GM23338 (cell line): ENCODE measurements around the gene GBE1. TPM values are rescaled to one million over a fixed set of nuclear protein-coding genes. Genes with fewer than 3 reads are reported as not detected.

Experiments
- ATAC-seq: fragments of 200-7000 bp; cut with Tn5 transposase; 3 replicates; pipeline ENCODE4 v1.9.1; 2020
- DNase-seq: peaks from one replicate; pipeline ENCODE4 v3.0.0-alpha.2; 2015; ENCODE audit warnings: low spot score
- H2AFZ ChIP-seq: fragments of 200-600 bp; sonication (generic); 2 replicates; pipeline ENCODE4 v1.8.0; 2016; ENCODE audit warnings: antibody characterized with exemption, mild to moderate bottlenecking, moderate library complexity
- H3F3A ChIP-seq: fragments of 200-600 bp; sonication (generic); replicated peaks from 2 replicates; pipeline ENCODE4 v1.8.0; 2017; ENCODE audit warnings: antibody characterized with exemption, mixed run types, low read depth
- H3K27ac ChIP-seq: fragments of 200-600 bp; sonication (generic); 2 replicates; pipeline ENCODE4 v1.6.1; 2016; ENCODE audit warnings: low read depth
- H3K27me3 ChIP-seq: fragments of 200-600 bp; sonication (generic); 2 replicates; pipeline ENCODE4 v1.8.0; 2016; ENCODE audit warnings: mild to moderate bottlenecking, mixed run types, moderate library complexity; ENCODE audit not compliant: insufficient read depth
- H3K36me3 ChIP-seq: fragments of 200-600 bp; sonication (generic); 2 replicates; pipeline ENCODE4 v1.8.0; 2016; ENCODE audit warnings: mild to moderate bottlenecking; ENCODE audit not compliant: insufficient read depth
- H3K4me1 ChIP-seq: fragments of 200-600 bp; sonication (generic); 2 replicates; pipeline ENCODE4 v1.8.0; 2016; ENCODE audit warnings: mild to moderate bottlenecking, moderate library complexity; ENCODE audit not compliant: insufficient read depth
- H3K4me2 ChIP-seq: fragments of 200-600 bp; sonication (generic); 2 replicates; pipeline ENCODE4 v1.7.1; 2017; ENCODE audit warnings: mixed run types
- H3K4me3 ChIP-seq: fragments of 200-600 bp; sonication (generic); 2 replicates; pipeline ENCODE4 v1.6.1; 2016; ENCODE audit warnings: mixed run types
- H3K79me2 ChIP-seq: fragments of 200-600 bp; sonication (generic); replicated peaks from 2 replicates; pipeline ENCODE4 v1.8.0; 2017; ENCODE audit warnings: mild to moderate bottlenecking; ENCODE audit not compliant: insufficient read depth
- H3K9me2 ChIP-seq: fragments of 200-600 bp; sonication (generic); 2 replicates; pipeline ENCODE4 v1.8.0; 2017; ENCODE audit not compliant: insufficient read depth
- H4K20me1 ChIP-seq: fragments of 200-600 bp; sonication (generic); replicated peaks from 2 replicates; pipeline ENCODE4 v1.8.0; 2017; ENCODE audit warnings: mild to moderate bottlenecking; ENCODE audit not compliant: insufficient read depth
- H3K27ac Mint-ChIP-seq: 2 replicates; pipeline ENCODE4 v1.8.0; 2020; ENCODE audit warnings: inconsistent platforms, mild to moderate bottlenecking, moderate library complexity, mixed read lengths
- H3K27me3 Mint-ChIP-seq: 3 replicates; pipeline ENCODE4 v1.8.0; 2022; ENCODE audit warnings: low read depth, mild to moderate bottlenecking, moderate library complexity, mixed read lengths, inconsistent platforms; ENCODE audit not compliant: insufficient read depth, poor library complexity
- H3K36me3 Mint-ChIP-seq: 3 replicates; pipeline ENCODE4 v1.8.0; 2021; ENCODE audit warnings: low read depth, mild to moderate bottlenecking, inconsistent platforms, moderate library complexity, mixed read lengths
- H3K4me1 Mint-ChIP-seq: 3 replicates; pipeline ENCODE4 v1.8.0; 2020; ENCODE audit warnings: mild to moderate bottlenecking, inconsistent platforms, mixed read lengths
- H3K4me3 Mint-ChIP-seq: 3 replicates; pipeline ENCODE4 v1.8.0; 2021; ENCODE audit warnings: moderate library complexity, mild to moderate bottlenecking, inconsistent platforms, mixed read lengths
- H3K9me3 Mint-ChIP-seq: 3 replicates; pipeline ENCODE4 v1.8.0; 2020; ENCODE audit warnings: moderate library complexity, mild to moderate bottlenecking, inconsistent platforms, mixed read lengths
- CREB1 ChIP-seq: fragments of 250-450 bp; sonication (Bioruptor Pico); IDR thresholded peaks from 2 replicates; pipeline ENCODE4 v1.5.0; 2020; ENCODE audit warnings: low read depth, mild to moderate bottlenecking, moderate library complexity
- CTCF ChIP-seq, 2 experiments: fragments of 200-600 bp in 1 of 2; sonication (generic) in 1 of 2; conservative IDR thresholded peaks; 2 replicates each; pipeline versions ENCODE4 v1.5.1 to v1.6.1; 2016 to 2017; ENCODE audit warnings: antibody characterized with exemption in 2 of 2, low read depth in 2 of 2, mild to moderate bottlenecking in 2 of 2, moderate library complexity in 1 of 2
- ETS1 ChIP-seq: IDR thresholded peaks from 2 replicates; pipeline ENCODE4 v1.6.1; 2016; ENCODE audit warnings: antibody characterized with exemption
- EZH2 ChIP-seq: fragments of 200-600 bp; sonication (generic); IDR thresholded peaks from one replicate; pipeline ENCODE4 v1.8.0; 2017; ENCODE audit warnings: antibody characterized with exemption, mild to moderate bottlenecking, low read depth; ENCODE audit not compliant: unreplicated experiment
- EZH2phosphoT487 ChIP-seq: fragments of 200-600 bp; sonication (generic); IDR thresholded peaks from one replicate; pipeline ENCODE4 v1.8.1; 2018; ENCODE audit warnings: antibody characterized with exemption; ENCODE audit not compliant: unreplicated experiment
- JUNB ChIP-seq: IDR thresholded peaks from one replicate; pipeline ENCODE4 v1.6.1; 2016; ENCODE audit warnings: antibody characterized with exemption; ENCODE audit not compliant: unreplicated experiment
- NANOG ChIP-seq: IDR thresholded peaks from 2 replicates; pipeline ENCODE4 v1.6.1; 2016; ENCODE audit warnings: antibody characterized with exemption, borderline replicate concordance
- POLR2AphosphoS5 ChIP-seq: IDR thresholded peaks from 2 replicates; pipeline ENCODE4 v1.6.1; 2016; ENCODE audit warnings: antibody characterized with exemption, low read depth
- REST ChIP-seq: IDR thresholded peaks from one replicate; pipeline ENCODE4 v1.6.1; 2018; ENCODE audit warnings: antibody characterized with exemption; ENCODE audit not compliant: unreplicated experiment
- STAT1 ChIP-seq: IDR thresholded peaks from one replicate; pipeline ENCODE4 v1.6.1; 2016; ENCODE audit warnings: antibody characterized with exemption; ENCODE audit not compliant: unreplicated experiment
- ZNF114 ChIP-seq: fragments of 250-450 bp; sonication (Bioruptor Pico); IDR thresholded peaks from 2 replicates; pipeline ENCODE4 v1.5.0; 2020; ENCODE audit warnings: mild to moderate bottlenecking, moderate library complexity
- ZNF331 ChIP-seq: fragments of 250-450 bp; sonication (Bioruptor Pico); IDR thresholded peaks from 2 replicates; pipeline ENCODE4 v1.5.0; 2020; ENCODE audit warnings: low read depth, mild to moderate bottlenecking, moderate library complexity
- ZNF462 ChIP-seq: fragments of 250-450 bp; sonication (Bioruptor Pico); IDR thresholded peaks from 2 replicates; pipeline ENCODE4 v1.5.0; 2020; ENCODE audit warnings: mild to moderate bottlenecking, moderate library complexity
- polyA plus RNA-seq: library from polyadenylated mRNA; unstranded; fragments of >200 nt; fragmentation: Nextera tagmentation; extraction: Ambion mirVana; gene quantifications from 2 replicates; pipeline ENCODE4 v1.2.1, GENCODE V29; 2016
- total RNA-seq: library from RNA; depleted of rRNA; stranded (reverse); fragments of >200 nt; shearing (Covaris generic); gene quantifications from 2 replicates; pipeline ENCODE4 v1.2.3, GENCODE V29; 2014

Gene GBE1
- total and polyA plus RNA-seq, 2 experiments from 2014 or later: 6.4 to 12.2 TPM

GRCh38 chr3:81668283-81668682, 93.2 kb downstream of the GBE1 start:
- Histone ChIP-seq H3K4me1 (no peaks in the 10 kb centered on the region), H3K4me3 (no peak overlapping the region), H3K79me2 (no peaks in the 10 kb centered on the region), H3K27me3 (no peaks in the 10 kb centered on the region), H3K36me3 (no peaks in the 10 kb centered on the region), H4K20me1 (no peaks in the 10 kb centered on the region), H3K4me2 (no peak overlapping the region), H3F3A (no peaks in the 10 kb centered on the region), H2AFZ (no peak overlapping the region), H3K27ac (no peak overlapping the region), H3K9me2 (no peaks in the 10 kb centered on the region)
- H3K36me3 Mint-ChIP-seq: no peaks in the 10 kb centered on the region
- H3K27ac Mint-ChIP-seq: no peak overlapping the region
- H3K9me3 Mint-ChIP-seq: no peaks in the 10 kb centered on the region
- no peak for ATAC-seq
- H3K4me1 Mint-ChIP-seq: no peaks in the 10 kb centered on the region
- no peak for DNase-seq
- H3K4me3 Mint-ChIP-seq: no peak overlapping the region
- TF ChIP-seq EZH2phosphoT487 (no peak), POLR2AphosphoS5 (no peak), CREB1 (CRISPR knock-in tag) (no peak), ETS1 (no peak), EZH2 (no peak), CTCF (conservative IDR thresholded peaks at IDR 0.05; ENCODE audit: low read depth in 2 of 2) (no peak), ZNF114 (CRISPR knock-in tag) (no peak), REST (no peak), NANOG (no peak), ZNF331 (no peak), STAT1 (no peak), JUNB (no peak), ZNF462 (CRISPR knock-in tag) (no peak)
- H3K27me3 Mint-ChIP-seq: no peaks in the 10 kb centered on the region
